ENCODE data around the gene PRDM10. TPM values are rescaled to one million over a fixed set of nuclear protein-coding genes. Genes with fewer than 3 reads are reported as not detected.

The PRDM10 gene
- polyA plus RNA-seq, 1 donor from 2014 or later: 13.7 TPM

DNA sequence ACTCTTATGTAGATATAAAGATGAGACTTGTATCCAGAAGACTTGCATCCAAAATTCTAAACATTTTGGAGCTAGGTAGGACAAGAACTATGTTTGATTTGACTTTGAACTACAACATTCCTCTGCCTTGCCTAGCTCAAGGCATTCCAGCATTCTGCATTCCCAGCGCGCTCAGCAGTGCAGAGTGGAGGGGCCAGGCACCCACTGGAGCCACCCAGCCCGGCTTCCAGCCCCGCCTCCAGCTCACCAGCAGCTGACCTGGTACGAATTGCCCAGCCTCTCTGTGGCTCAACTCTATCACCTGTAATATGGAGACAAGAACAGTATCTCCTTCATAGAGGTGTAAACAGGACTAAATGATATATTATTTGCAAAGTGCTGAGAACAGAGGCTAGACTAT, 28.8 kb downstream of the PRDM10 start:
- H3K9ac ChIP-seq (ENCODE audit: low read length): no peak overlapping the region

DNA sequence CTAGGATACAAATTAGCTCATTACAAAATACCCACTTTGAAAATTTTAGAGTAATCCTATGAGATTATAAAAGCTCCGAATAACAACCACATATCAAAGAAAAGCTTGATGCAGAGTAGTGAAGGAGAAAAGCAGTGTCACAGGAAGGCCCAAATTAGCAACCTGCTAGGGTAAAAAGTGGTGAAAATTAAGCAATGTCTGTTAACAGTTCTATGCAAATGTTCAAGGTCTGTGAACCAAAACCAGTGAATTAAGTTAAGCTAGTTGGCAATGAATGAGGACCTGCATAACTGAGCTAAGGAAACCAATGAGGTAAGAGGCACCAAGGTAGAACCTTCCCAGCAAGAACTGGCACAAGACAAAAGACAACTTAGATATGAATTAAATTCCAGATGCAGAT, 29.6 kb downstream of the PRDM10 start:
- Histone ChIP-seq H3K79me2 (replicated peaks; ENCODE audit: insufficient read depth, low read length) (no peaks in the 10 kb centered on the region), H4K20me1 (ENCODE audit: insufficient read depth) (no peaks in the 10 kb centered on the region), H3K4me3 (ENCODE audit: low read length) (no peak overlapping the region)

More for the DNA sequence above, 28.8 kb downstream of the PRDM10 start:
- H2AFZ ChIP-seq (ENCODE audit: low read depth, low read length): no peak overlapping the region
- no peak overlapping the region for H3K27ac ChIP-seq (ENCODE audit: low read length)
- TF ChIP-seq EZH2 (IDR thresholded peaks at IDR 0.05; ENCODE audit: borderline replicate concordance, insufficient read depth, low read length, poor library complexity, severe bottlenecking): no peak
- no peak for TF ChIP-seq EP300 (conservative IDR thresholded peaks at IDR 0.05; ENCODE audit: poor library complexity, severe bottlenecking)
- TF ChIP-seq, protein P1, sequence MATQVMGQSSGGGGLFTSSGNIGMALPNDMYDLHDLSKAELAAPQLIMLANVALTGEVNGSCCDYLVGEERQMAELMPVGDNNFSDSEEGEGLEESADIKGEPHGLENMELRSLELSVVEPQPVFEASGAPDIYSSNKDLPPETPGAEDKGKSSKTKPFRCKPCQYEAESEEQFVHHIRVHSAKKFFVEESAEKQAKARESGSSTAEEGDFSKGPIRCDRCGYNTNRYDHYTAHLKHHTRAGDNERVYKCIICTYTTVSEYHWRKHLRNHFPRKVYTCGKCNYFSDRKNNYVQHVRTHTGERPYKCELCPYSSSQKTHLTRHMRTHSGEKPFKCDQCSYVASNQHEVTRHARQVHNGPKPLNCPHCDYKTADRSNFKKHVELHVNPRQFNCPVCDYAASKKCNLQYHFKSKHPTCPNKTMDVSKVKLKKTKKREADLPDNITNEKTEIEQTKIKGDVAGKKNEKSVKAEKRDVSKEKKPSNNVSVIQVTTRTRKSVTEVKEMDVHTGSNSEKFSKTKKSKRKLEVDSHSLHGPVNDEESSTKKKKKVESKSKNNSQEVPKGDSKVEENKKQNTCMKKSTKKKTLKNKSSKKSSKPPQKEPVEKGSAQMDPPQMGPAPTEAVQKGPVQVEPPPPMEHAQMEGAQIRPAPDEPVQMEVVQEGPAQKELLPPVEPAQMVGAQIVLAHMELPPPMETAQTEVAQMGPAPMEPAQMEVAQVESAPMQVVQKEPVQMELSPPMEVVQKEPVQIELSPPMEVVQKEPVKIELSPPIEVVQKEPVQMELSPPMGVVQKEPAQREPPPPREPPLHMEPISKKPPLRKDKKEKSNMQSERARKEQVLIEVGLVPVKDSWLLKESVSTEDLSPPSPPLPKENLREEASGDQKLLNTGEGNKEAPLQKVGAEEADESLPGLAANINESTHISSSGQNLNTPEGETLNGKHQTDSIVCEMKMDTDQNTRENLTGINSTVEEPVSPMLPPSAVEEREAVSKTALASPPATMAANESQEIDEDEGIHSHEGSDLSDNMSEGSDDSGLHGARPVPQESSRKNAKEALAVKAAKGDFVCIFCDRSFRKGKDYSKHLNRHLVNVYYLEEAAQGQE (IDR thresholded peaks at IDR 0.05; ENCODE audit: borderline replicate concordance): no peak
- H4K20me1 ChIP-seq (ENCODE audit: insufficient read depth): no peaks in the 10 kb centered on the region
- no peak overlapping the region for H3K4me2 ChIP-seq (ENCODE audit: low read length)
- no peaks in the 10 kb centered on the region for H3K9me3 ChIP-seq (ENCODE audit: low read length)
- no peaks in the 10 kb centered on the region for H3K27me3 ChIP-seq (ENCODE audit: insufficient read depth, low read depth, low read length)
- H3K36me3 ChIP-seq (ENCODE audit: insufficient read depth, low read length): no peaks in the 10 kb centered on the region
- no peaks in the 10 kb centered on the region for H3K79me2 ChIP-seq (replicated peaks; ENCODE audit: insufficient read depth, low read length)
- H3K9me2 ChIP-seq (ENCODE audit: insufficient read depth, low read length): no peaks in the 10 kb centered on the region
- no peaks in the 10 kb centered on the region for H3F3A ChIP-seq (ENCODE audit: insufficient read depth, low read length, poor library complexity, severe bottlenecking)
- no peak overlapping the region for H3K4me3 ChIP-seq (ENCODE audit: low read length)

More for the DNA sequence above, 29.6 kb downstream of the PRDM10 start:
- H3K4me2 ChIP-seq (ENCODE audit: low read length): no peak overlapping the region
- H2AFZ ChIP-seq (ENCODE audit: low read depth, low read length): no peak overlapping the region
- no peaks in the 10 kb centered on the region for H3K27me3 ChIP-seq (ENCODE audit: insufficient read depth, low read depth, low read length)
- no peak overlapping the region for H3K9ac ChIP-seq (ENCODE audit: low read length)
- H3F3A ChIP-seq (ENCODE audit: insufficient read depth, low read length, poor library complexity, severe bottlenecking): no peaks in the 10 kb centered on the region
- H3K9me2 ChIP-seq (ENCODE audit: insufficient read depth, low read length): no peaks in the 10 kb centered on the region
- no peaks in the 10 kb centered on the region for H3K36me3 ChIP-seq (ENCODE audit: insufficient read depth, low read length)
- TF ChIP-seq EP300 (conservative IDR thresholded peaks at IDR 0.05; ENCODE audit: poor library complexity, severe bottlenecking): no peak
- no peak for TF ChIP-seq POLR2AphosphoS5 (IDR thresholded peaks at IDR 0.05)
- TF ChIP-seq EZH2 (IDR thresholded peaks at IDR 0.05; ENCODE audit: borderline replicate concordance, insufficient read depth, low read length, poor library complexity, severe bottlenecking): no peak
- TF ChIP-seq, protein P1 (IDR thresholded peaks at IDR 0.05; ENCODE audit: borderline replicate concordance): no peak
- TF ChIP-seq SMC3 (conservative IDR thresholded peaks at IDR 0.05; ENCODE audit: poor library complexity): no peak
- TF ChIP-seq TAF1 (IDR thresholded peaks at IDR 0.05; ENCODE audit: low read depth): no peak
- TF ChIP-seq RAD21 (conservative IDR thresholded peaks at IDR 0.05): no peak
- TF ChIP-seq, protein P2, sequence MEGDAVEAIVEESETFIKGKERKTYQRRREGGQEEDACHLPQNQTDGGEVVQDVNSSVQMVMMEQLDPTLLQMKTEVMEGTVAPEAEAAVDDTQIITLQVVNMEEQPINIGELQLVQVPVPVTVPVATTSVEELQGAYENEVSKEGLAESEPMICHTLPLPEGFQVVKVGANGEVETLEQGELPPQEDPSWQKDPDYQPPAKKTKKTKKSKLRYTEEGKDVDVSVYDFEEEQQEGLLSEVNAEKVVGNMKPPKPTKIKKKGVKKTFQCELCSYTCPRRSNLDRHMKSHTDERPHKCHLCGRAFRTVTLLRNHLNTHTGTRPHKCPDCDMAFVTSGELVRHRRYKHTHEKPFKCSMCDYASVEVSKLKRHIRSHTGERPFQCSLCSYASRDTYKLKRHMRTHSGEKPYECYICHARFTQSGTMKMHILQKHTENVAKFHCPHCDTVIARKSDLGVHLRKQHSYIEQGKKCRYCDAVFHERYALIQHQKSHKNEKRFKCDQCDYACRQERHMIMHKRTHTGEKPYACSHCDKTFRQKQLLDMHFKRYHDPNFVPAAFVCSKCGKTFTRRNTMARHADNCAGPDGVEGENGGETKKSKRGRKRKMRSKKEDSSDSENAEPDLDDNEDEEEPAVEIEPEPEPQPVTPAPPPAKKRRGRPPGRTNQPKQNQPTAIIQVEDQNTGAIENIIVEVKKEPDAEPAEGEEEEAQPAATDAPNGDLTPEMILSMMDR (IDR thresholded peaks at IDR 0.05; ENCODE audit: poor library complexity, severe bottlenecking): no peak
- TF ChIP-seq MXI1 (conservative IDR thresholded peaks at IDR 0.05; ENCODE audit: poor library complexity, severe bottlenecking): no peak
- H3K9me3 ChIP-seq (ENCODE audit: low read length): no peaks in the 10 kb centered on the region
- H3K27ac ChIP-seq (ENCODE audit: low read length): no peak overlapping the region
